NCI-H1694 (cell line): ENCODE measurements around the gene GATA5.

Experiments
- DNase-seq: peaks from one replicate; lab custom pipeline; 2025; lab: John Stamatoyannopoulos, UW

Gene GATA5

DNA sequence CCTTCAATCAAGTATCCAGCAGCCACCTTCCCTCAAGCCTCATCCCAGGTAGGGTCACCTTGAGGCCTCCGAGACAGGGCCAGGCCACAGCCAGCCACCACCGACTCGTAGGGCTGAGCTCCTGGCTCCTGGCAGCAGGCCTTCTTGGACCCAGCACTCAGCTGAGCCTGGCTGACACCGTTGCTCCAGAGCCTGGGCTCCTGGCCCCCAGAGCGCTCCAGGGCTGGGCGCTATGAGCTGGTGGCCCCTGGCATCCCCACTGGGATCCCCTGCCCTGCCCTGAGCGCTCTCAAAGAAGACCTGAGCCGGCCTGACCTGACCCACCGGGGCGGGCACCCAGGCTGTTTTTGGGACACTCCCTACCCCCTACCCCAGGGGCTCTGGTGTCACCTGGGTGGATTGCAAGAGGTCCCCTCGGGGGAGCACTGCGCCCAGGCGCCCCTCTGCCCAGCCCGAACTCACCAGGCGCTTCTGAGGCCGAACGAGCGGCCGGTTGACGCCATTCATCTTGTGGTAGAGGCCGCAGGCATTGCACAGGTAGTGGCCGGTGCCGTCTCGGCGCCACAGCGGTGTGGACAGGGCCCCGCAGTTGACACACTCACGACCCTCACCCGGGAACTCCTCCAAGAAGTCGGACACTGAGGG is 2.7 kb downstream of the GATA5 start:
- DNase-seq, result no peak

DNA sequence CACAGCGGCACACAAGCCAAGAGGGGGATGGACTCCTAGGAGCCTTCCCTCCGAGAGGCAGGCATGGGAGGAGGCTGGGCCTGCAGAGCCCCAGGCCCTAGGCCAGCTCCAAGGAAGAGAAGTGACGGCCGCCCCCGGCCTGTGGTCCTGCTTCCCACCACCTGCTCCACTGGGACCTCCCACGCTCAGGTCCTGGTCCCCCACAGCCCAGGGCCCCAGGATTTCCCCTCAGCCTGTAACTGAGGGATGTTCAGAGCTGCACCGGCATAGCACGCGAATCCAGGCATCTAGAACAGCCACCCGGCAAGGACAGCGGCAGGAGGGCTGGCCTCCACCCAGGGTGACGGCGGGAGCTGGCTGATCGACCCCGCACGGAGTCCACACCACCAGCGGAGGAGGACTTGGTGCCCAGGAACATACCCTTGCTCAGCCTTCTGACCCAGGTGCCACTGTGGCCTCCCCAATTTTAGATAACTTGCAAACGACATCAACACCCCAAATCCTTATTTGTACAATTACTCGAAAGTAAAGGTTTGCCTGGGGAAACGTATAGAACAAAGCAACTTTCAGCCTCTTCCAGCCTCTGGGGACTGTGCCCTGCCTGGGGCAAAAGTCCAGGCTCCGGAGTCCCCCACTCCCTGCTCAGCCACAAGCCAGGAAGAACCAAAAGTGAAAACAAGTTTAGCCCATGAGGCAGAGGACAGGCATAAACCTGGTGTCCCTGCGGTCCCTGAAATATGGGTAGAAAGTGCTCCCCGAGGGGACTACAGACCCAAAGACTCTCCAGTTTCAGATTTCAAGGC is 3.5 kb downstream of the GATA5 start:
- no peak for DNase-seq

DNA sequence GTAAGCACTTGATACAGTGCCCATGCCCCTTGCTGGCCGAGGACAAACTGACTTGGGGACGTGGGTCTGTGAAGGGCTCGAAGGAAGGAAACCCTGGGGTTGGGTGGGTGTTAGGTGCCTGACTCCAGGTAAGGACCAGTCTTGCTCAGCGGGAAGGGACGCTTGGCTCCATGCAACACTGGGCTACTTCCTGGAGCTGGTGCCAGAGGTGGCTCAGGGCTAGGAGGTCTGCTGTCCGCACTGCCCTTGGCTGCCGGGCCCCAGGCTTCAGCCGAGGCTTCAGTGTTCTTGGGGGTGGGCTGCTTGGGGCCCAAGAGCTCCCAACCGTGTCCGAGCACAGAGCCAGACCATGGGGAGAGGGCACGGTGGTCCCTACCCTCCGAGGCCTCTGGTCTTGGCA is 5.3 kb downstream of the GATA5 start:
- DNase-seq, result no peak

DNA sequence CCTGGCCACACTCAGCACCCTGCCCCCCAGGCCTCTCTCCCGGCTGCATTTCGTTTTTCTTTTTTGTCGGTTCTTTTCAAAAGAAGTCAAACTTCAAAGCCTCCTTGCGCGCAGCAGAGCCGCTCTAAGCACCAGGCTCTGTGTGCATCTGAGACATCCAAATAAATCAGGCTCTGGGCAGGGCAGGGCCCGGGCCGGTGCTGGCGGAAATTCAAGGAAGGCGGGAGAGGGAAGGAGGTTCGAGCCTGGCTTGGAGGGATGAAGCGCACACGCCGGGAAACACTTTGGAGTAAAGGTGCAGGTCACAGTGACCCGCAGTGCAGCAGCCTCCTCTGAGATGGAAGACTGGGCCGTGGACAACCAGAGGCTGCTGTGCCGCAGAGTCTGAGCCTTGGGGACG is 5.8 kb downstream of the GATA5 start:
- no peak for DNase-seq

DNA sequence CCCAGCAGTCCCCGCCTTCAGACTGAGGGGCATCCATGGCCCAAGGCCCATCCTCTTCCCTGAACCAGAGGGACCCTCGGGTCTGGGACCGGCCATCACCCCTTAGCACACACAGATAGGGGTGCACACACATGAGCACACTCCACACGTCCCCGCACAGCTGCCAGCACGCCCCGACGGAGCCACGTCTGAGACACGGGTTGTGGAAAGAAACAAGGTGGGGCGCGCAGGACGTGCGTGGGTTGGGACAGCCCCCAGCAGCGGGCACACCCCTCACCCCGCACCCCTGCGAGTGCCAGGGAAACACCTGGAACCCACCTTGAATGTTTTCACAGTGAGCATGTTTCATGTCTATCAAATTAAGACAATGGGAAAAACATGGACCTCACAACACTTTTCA is 6.4 kb downstream of the GATA5 start:
- DNase-seq, result no peak

DNA sequence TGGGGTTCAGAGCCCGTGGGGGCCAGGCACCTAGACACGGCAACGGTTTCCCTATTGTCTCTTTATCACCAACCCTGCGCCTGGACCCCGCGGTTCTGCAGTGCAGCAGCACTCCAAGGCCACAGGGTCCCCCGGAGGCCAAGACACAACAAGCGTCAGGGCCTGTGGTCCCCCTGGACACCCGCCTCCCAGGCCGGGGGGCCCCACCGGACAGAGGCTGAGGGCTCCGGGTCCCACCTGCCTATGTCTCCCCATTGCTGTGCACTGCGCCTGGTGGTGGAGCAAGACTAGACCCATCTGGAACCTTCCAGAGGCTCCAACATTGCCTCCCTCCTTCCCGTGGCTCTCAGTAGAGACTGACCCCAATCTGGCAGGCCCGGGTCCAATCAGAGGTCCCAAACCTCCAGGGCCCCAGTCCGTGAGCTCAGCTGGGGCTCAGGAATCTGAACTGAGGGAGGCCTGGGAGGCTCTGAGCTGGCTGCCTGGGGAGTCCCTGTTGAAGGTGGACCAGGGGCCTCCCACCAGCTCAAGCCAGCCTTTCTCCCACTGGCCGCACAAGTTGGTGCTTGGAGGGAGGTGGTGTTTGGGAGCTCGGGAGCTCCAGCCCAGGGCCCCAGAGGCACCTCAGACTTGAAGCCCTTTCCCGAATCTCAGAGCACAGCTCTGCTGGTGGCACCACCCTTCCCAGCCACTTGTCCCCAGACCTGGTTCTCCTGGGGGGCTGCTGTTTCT is 8.8 kb downstream of the GATA5 start:
- DNase-seq, result no peak

DNA sequence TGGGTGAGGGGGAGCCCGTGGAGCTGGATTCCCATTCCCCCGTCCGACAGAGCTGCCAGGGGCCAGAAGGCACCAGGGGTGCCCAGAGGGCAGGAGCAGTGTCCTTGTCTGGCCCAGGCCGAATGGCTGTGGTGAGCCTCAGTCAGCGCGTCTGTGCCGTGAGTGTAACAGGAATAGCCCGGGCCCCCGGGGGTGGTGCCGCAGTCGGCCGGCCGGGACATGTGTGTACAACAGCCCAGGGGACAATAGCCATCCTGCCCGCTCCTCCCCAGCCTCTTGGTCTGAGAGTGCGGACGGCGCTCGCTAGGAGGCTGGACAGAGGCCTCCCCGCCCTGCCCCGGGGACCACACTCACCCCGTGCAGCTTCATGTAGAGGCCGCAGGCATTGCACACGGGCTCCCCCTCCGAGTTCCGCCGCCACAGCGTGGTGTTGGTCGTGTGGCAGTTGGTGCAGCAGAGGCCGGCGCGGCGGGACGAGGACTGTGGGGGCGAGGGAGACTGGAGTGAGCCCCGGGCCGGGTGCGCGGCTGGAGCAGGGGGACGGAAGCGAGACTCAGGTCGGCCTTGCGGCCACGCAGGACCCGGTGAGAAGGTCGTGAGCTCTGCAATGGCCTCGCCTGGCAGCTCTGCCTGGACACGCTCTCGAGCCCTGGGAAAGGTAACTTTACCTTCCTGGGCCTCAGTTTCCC is 9.6 kb downstream of the GATA5 start:
- no peak for DNase-seq

DNA sequence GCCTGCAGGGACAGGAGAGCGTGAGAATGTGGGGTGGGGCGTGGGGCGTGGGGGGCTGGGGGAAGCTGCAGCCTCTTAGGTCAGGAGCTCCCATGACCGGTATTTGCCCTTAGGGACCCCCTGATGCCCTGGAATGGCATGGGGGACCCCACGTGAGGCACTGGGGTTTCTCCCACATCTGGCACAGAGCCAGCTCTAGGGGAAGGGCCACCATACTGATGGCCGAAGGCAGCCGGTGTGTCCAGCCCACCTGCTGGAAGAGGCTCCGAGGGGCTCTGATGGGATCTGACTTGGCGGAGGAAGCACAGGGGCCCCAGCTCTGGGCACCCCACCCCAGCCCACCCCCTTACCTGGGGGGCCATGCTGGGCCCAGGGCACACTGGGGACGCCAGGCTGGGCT is 10.8 kb downstream of the GATA5 start:
- DNase-seq, result no peak

DNA sequence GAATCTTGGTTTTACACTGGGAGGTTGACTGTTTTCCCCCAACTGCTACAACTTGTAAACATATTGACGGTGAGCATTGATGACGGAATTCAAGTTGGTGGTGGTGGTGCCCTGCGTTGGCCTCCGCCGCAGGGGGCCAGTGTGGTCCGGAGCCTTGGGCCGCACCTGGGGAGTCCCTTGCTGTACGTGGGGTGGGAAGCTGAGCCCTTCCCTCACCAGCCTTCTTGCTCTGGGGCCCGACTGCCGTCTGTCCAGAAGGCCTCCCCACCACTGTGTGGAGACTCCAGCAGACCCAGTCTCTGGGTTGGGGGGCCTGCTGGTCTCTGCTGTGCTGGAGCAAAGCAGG is 11.4 kb downstream of the GATA5 start:
- no peak for DNase-seq

DNA sequence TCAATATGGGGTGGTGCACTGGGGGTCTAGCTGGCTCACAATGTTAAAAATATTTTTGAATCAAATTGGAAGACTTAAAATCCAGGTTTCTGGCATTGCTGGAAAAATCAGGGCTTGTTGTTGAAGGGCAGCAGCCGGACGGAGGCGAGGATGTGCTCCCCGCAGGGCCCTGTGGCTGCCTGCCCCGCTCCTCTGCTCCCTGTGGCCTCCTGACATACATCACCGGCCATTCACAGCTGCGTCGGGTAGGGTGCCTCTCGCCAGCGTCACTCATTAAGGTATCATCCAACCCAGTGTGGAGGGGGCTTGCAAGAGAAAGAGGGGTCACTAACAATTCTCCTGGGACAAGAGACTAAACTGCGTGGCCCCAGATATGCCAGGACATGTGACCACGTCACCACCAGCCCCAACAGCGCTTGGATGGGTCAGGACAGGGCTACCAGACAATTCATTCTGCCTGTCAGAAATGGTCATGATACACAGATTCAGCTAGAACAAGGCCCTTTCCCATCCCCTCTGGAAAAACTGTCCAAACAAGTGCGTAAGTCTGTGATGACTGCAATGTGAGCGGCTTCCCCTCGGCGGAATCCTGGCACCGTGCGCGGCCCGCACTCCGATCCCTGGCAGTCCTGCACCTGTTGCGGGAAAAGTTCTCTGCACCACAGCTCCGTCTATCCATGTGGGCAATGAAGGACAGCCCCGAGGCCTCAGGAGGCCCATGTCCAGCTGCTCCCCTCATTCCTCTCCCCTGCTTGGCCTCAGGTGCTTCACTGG is 12.0 kb downstream of the GATA5 start:
- no peak for DNase-seq

DNA sequence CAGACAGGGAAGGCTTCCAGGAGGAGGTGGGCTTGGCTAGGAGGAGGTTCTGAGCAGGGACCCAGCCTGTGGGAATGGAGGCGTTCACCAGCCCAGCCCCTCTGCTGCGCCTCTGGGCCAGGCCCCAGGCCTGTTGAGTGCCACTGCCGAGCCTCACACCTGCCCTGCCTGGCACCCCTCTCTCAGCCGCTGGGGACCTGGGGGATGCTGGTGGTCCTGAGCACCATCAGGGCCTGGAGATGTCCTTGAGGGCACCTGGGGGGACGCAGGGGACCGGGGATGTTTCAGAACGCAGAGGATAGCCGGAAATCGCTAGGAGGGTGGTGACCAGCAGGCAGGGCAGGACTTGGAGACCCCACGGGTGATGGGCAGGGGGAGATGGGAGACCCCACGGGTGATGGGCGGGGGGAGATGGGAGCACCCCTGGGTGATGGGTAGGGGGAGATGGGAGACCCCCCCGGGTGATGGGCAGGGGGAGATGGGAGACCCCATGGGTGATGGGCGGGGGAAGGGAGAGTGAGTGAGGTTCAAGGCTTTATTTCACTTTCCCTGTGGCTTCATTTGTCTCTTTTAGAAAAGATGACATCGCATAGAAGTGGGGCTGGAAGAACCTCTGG is 12.7 kb downstream of the GATA5 start:
- DNase-seq, result no peak

DNA sequence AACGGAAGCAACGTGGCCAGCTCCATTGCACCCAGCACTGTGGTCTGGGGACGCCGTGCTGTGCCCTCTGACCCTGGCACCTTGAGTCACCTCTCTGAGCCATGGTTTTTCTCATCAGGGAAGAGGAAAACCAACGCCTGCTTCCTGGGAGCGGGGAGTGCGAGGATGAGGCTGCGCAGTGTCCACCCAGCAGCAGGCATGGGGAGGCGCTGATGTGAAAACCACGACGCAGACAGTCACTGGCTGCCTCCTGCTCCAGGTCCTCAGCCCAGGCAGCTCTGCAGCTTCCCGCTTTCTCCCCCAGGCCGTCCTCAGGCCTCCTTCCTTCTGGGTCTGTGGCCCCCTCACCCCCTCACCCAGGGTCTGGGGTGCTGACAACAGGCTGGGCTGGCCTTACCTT is 14.0 kb downstream of the GATA5 start:
- no peak for DNase-seq

DNA sequence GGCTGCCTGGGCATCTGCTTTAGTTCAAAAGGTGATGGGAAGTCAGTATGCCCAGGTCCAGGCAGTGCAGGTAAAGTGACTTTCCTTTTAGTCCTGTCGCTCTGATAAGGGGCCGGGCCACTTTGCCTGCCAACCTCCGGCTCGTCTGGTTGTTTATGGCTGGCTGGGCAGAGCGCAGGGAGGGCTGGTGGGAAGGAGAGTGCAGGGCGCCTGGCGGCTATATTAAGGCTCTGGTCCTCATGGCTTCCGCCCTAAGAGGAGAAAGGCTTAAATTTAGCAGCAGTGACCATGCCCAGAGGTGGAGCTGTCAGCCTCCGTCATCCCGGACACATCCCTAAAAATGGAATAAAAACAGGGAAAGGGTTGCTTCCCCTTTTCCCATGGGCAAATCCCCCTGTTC is 14.6 kb downstream of the GATA5 start:
- no peak for DNase-seq

DNA sequence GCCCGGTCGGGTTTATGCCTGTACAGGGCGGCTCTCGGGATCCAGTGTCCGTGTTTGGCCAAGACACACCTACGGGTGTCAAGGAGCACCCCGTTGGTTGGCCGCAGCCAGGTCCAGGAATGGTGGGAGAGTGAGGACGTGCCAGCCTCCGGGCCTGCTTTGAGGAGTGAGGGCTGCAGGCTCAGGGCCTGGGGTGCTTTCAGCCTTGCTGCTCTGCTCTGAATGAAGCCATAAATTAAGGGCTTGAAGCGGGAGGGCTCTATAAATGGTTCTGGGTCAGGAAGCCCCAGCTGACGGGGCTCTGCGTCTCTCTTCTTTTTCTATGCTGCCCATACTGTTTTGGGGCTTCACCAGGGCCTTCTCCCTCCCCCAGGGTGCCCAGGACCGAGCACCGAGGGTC is 15.1 kb downstream of the GATA5 start:
- no peak for DNase-seq

DNA sequence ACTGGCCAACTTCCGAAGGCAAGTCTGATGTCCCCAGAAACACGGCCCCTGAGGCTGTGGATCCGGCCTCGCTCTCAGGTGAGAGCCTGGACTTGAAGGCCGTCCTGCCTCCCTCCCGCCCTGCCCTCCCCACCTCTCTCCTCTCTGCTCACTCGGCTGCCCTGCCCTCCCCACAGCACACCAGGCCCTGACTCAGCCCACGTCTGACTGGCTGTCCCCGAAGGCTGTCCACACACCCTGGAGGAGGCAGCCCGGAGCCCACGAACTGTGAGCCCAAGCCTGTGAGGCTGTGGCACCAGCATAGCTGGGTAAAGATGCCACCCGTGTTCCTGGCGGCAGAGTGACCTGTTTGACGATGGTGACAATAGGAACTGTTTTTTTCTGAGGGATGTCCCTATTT is 16.3 kb downstream of the GATA5 start:
- no peak for DNase-seq

DNA sequence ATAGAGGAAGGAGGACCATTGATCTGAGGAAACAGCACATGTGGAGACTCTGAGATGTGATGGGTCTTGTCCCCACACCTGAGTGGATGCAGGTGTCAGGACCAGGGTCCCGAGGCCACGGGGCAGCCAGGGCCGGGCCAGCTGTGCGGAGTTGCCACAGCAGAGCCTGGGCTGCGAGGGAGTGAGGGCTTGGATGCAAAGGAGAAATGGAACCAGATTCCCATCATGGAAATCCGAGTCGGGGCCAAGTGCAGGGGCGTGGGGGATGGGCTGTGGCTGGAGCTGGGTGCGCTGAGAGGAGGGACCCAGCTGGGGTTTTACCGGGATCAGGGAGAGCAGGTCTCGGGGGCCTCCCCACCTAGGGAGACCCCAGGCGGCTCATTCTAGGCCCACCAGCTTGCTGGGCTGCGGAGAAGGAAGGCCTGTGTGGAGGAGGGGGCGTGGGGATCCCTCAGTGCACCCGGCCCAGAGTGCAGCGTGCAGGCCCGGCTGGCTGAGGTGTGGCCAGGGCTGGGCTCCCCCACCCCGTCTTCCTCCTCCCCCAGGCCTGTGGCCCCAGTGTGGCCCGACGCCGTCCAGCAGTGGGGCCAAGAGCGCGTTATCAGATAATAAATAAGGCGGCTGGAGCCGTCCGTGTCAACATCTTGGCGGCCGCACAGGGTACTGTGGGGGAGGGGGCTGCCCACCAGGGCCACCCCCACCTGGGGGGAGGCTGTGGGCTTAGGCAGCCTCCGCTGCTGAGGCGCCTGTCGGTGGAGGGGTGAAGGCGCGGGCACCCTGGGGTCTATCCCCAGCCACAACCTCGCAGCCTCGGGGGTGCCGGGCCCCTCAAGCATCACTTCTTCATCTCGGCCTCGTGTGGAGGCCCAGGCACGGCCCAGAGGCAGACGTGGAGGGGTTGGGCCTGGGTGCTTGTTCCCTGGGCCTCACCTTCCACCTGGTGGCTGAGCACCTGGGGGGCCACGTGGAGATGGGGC is 17.2 kb downstream of the GATA5 start:
- DNase-seq, result no peak

DNA sequence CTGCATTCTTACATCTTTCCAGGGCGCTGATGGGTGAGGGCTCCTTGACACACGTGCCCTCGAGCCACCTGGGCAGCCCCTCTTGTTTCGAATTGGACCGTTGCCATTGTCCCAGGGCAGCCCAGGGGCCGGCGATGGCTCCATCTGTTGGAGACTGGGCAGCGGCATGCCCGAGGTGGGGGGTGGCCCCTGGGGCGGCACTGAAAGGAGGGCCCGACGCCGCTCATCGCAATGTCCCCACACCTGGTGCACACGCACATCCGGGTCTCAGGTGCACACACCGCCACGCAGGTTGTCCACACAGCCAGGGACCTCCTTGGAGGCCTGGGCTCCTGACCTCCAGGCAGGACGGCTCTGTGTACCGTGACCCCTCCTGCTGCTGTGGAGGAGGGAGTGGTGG is 18.0 kb downstream of the GATA5 start:
- DNase-seq, result no peak

DNA sequence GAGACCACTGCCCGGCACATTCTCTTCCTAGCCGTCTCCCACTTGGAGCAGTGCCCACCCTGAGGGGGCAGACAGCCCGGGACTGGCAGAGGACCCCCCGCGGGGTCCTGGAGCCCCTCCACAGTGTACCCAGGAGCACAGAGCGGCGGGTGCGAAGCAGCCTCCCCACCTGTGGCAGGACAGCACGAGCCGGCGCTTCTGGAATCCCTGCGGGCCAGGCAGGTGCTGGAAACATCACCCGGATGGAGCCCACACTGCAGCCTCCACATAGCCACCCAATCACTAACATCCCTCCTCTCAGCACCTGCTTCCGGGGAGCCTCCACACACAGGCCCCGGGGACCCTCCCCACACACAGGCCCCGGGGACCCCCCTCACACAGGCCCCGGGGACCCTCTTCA is 18.7 kb downstream of the GATA5 start:
- DNase-seq, result no peak

DNA sequence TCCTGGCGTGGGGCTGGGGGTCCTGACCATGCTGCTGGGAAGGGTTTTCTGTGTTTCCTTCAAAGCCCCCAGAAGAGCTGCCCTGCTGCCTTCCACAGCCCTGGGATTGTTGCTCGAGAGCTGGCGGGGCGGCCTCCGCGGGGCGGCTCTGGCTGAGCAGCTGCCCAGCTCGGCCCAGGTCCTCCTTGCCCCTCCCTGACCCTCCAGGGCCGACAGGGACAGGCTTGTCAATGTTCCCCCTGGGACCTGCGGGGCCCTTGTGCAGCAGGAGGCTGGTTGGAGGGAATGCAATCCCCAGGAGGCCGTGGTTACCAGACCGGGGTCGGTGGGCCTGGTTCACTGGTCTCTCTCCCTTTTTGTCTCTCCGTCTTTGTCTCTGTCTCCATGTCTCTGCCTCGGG is 19.9 kb downstream of the GATA5 start:
- DNase-seq, result no peak

DNA sequence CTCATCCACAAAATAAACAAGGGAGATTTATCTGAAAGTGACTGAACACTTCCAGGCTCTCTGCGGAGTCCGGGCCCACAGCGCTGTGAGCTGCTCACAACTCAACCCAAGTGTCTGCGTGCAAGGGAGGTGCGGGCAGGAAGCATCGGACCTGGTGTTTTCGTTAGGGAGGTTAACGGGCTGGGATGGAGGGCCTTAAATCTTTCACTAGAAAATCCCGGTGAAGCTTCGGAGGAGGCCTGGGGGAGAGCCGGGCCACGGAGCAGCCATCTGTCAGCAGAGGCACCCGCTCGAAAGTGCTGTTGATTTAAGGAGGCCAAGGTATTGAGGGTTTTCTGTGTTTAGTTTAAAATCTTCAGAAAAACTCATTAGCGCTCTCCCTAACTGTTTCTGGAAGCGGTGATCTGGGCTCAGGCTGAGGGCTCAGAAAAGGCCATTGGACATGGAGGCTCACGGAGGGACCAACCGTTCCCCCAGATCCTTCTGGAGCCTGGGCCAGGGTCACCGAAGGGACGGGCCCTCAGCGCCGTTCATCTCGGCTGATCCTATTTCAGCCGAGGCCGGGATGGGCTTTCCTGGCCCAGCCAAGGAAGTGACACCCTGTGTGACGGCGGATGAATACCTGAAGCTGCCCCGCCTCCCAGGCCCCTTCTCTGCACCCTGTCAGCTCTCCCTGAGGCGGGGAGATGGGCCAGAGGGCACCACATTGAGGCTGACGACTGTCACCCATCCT is 20.7 kb downstream of the GATA5 start:
- DNase-seq, result no peak
